HepG2 (cell line): ENCODE results near the gene UAP1. TPM values are rescaled to one million over a fixed set of nuclear protein-coding genes. Genes with fewer than 3 reads are reported as not detected.

Source experiments
- ATAC-seq: fragments of 200-7000 bp; cut with Tn5 transposase; 3 replicates; pipeline ENCODE4 v1.9.1; 2020; ENCODE audit warnings: mild to moderate bottlenecking, moderate library complexity
- BruUV-seq: library from RNA; stranded (reverse); fragments of 400-500 nt; replicated peaks from 2 replicates; lab custom pipeline; 2021; lab: Mats Ljungman, UMichigan
- CTCF ChIA-PET: fragments of 300-600 bp; formaldehyde crosslinking; extraction: SDS; loops from one replicate; lab custom pipeline; 2021; ENCODE audit warnings: low total read pairs, inconsistent platforms, low intra/inter-chr PET ratio; lab: Yijun Ruan, JAX
- POLR2A ChIA-PET: fragments of 350-600 bp; sonication (Branson Sonifier 250); formaldehyde crosslinking; loops from one replicate; lab custom pipeline; 2020; ENCODE audit warnings: antibody characterized with exemption, inconsistent platforms; lab: Yijun Ruan, JAX
- DNase-seq: peaks from one replicate; pipeline ENCODE4 v3.0.0-alpha.2; 2015; ENCODE audit warnings: low spot score
- FAIRE-seq: peaks from 3 replicates; lab custom pipeline; 2011; peaks lifted over from hg19 to GRCh38; lab: Jason Lieb, UNC
- H2AFZ ChIP-seq: one replicate; pipeline ENCODE4 v1.6.1; 2011; ENCODE audit warnings: low read length, inconsistent platforms
- H3K27ac ChIP-seq: fragments of 300-600 bp; 3 replicates; pipeline ENCODE4 v1.8.0; 2011; ENCODE audit warnings: mixed run types, mild to moderate bottlenecking, mixed read lengths, low read length, inconsistent platforms; ENCODE audit not compliant: insufficient read depth; ENCODE audit errors: extremely low read length
- H3K27me3 ChIP-seq, 2 experiments: fragments of 200-600 bp in 1 of 2; 2 replicates in 1 of 2; 3 replicates in 1 of 2; pipeline versions ENCODE4 v1.6.0 to v1.8.0; 2011; ENCODE audit warnings: low read length in 2 of 2, mild to moderate bottlenecking in 2 of 2, moderate library complexity in 2 of 2, inconsistent platforms in 1 of 2; ENCODE audit not compliant: insufficient read depth in 2 of 2, control insufficient read depth in 1 of 2
- H3K36me3 ChIP-seq, 2 experiments: fragments of 200-600 bp in 1 of 2; replicated peaks in 1 of 2; 2 replicates in 1 of 2; 3 replicates in 1 of 2; pipeline versions ENCODE4 v1.5.1 to v1.8.0; 2011; ENCODE audit warnings: low read length in 2 of 2, inconsistent platforms in 1 of 2; ENCODE audit not compliant: insufficient read depth in 2 of 2, control insufficient read depth in 1 of 2
- H3K4me1 ChIP-seq: 2 replicates; pipeline ENCODE4 v1.5.1; 2012; ENCODE audit warnings: low read length, inconsistent platforms; ENCODE audit not compliant: insufficient read depth
- H3K4me2 ChIP-seq: 2 replicates; pipeline ENCODE4 v1.6.0; 2011; ENCODE audit warnings: low read depth, low read length, inconsistent platforms
- H3K4me3 ChIP-seq, 3 experiments: fragments of 200-600 bp in 1 of 3; sonication (generic), shearing (Covaris generic) in 1 of 3; replicated peaks in 1 of 3; 2 replicates each; pipeline ENCODE4 v1.5.1; 2011 to 2016; ENCODE audit warnings: low read length in 3 of 3, inconsistent platforms in 2 of 3, low read depth in 2 of 3, mild to moderate bottlenecking in 2 of 3, control low read depth in 1 of 3, mixed read lengths in 1 of 3; ENCODE audit not compliant: insufficient read depth in 1 of 3
- H3K79me2 ChIP-seq: one replicate; pipeline ENCODE4 v1.6.1; 2011; ENCODE audit warnings: low read length, inconsistent platforms; ENCODE audit not compliant: insufficient read depth
- H3K9ac ChIP-seq: 2 replicates; pipeline ENCODE4 v1.6.0; 2011; ENCODE audit warnings: mild to moderate bottlenecking, low read depth, low read length, inconsistent platforms; ENCODE audit not compliant: insufficient read depth
- H3K9me3 ChIP-seq: 2 replicates; pipeline ENCODE4 v1.5.1; 2012; ENCODE audit warnings: mild to moderate bottlenecking, low read length
- H4K20me1 ChIP-seq: 2 replicates; pipeline ENCODE4 v1.6.0; 2011; ENCODE audit warnings: inconsistent platforms, mild to moderate bottlenecking, low read length, moderate library complexity; ENCODE audit not compliant: insufficient read depth
- AGO1 ChIP-seq: fragments of 200-400 bp; formaldehyde crosslinking; IDR thresholded peaks from 2 replicates; pipeline ENCODE4 v1.6.1; 2017; ENCODE audit warnings: mild to moderate bottlenecking, low read depth, low read length, moderate library complexity; ENCODE audit not compliant: poor library complexity, severe bottlenecking
- CTCF ChIP-seq: sonication (generic); formaldehyde crosslinking; IDR thresholded peaks from 2 replicates; pipeline ENCODE4 v1.5.0; 2020; ENCODE audit warnings: mild to moderate bottlenecking, missing genetic modification reagents, moderate library complexity
- GPBP1L1 ChIP-seq: sonication (generic); formaldehyde crosslinking; IDR thresholded peaks from 2 replicates; pipeline ENCODE4 v1.5.0; 2020; ENCODE audit warnings: mild to moderate bottlenecking, missing genetic modification reagents
- HOXA7 ChIP-seq: sonication (generic); formaldehyde crosslinking; IDR thresholded peaks from 2 replicates; pipeline ENCODE4 v1.8.1; 2022; ENCODE audit warnings: mild to moderate bottlenecking, missing genetic modification reagents, moderate library complexity
- MATR3 ChIP-seq: sonication (generic); formaldehyde crosslinking; IDR thresholded peaks from 2 replicates; pipeline ENCODE4 v1.4.0; 2020; ENCODE audit warnings: missing genetic modification reagents
- REST ChIP-seq, 2 experiments: IDR thresholded peaks; 2 replicates each; pipeline ENCODE4 v1.6.1; 2011 to 2012; ENCODE audit warnings: low read length in 2 of 2, borderline replicate concordance in 1 of 2, low read depth in 1 of 2, mild to moderate bottlenecking in 1 of 2, moderate library complexity in 1 of 2
- ZFP1 ChIP-seq: IDR thresholded peaks from 2 replicates; pipeline ENCODE4 v1.6.1; 2016
- ZNF333 ChIP-seq: sonication (generic); formaldehyde crosslinking; IDR thresholded peaks from 2 replicates; pipeline ENCODE4 v1.4.0; 2020; ENCODE audit warnings: mild to moderate bottlenecking, missing genetic modification reagents, borderline replicate concordance
- ZNF768 ChIP-seq: sonication (generic); formaldehyde crosslinking; IDR thresholded peaks from 2 replicates; pipeline ENCODE4 v1.4.0; 2020; ENCODE audit warnings: missing genetic modification reagents
- WGBS: methylation state at CpG from one replicate; pipeline ENCODE4 v1.1.6; 2017; ENCODE audit warnings: low lambda C conversion rate; 5-methylcytosine and 5-hydroxymethylcytosine counted together
- in situ Hi-C: cut with HindIII; loops from 2 replicates; pipeline ENCODE4 v1.10.0; 2017; ENCODE audit warnings: low pct_unique_long_range_greater_than_20kb; ENCODE audit not compliant: extremely low pct_ligation_motif_present
- intact Hi-C: fragments of 100-400 bp; cut with micrococcal nuclease; formaldehyde crosslinking; loops from one replicate; pipeline ENCODE4 v1.10.0; 2022; ENCODE audit not compliant: unreplicated experiment
- polyA plus RNA-seq, 8 experiments: library from polyadenylated mRNA; depleted of rRNA in 3 of 8; stranded (reverse) in 7 of 8; unstranded in 1 of 8; fragments of >200 nt; fragmentation: Illumina TruSeq in 4 of 8; extraction: Trizol in 4 of 8; gene quantifications; 2 replicates each; pipeline versions ENCODE4 v1.2.1 to v1.2.3, GENCODE V29; 2011 to 2016; ENCODE audit warnings: low read depth in 4 of 8, missing spikeins in 1 of 8, mixed read lengths in 1 of 8; ENCODE audit not compliant: insufficient read depth in 1 of 8
- total RNA-seq, 5 experiments: library from RNA; depleted of rRNA; stranded (reverse); fragments of >200 nt; fragmentation: Illumina TruSeq; extraction: Trizol; gene quantifications; 2 replicates each; pipeline ENCODE4 v1.2.3, GENCODE V29; 2016; ENCODE audit warnings: low read depth in 1 of 5
- TF ChIP-seq, protein P1 (sequence below): sonication (generic); formaldehyde crosslinking; IDR thresholded peaks from 2 replicates; pipeline ENCODE4 v1.4.0; 2020; ENCODE audit warnings: mild to moderate bottlenecking, missing genetic modification reagents, borderline replicate concordance

Gene UAP1
- total and polyA plus RNA-seq, 2 of the 13 experiments (the other 11 are each of a cell fraction or from before 2014, with no cell fraction given) = 48.4 to 117 TPM

DNA sequence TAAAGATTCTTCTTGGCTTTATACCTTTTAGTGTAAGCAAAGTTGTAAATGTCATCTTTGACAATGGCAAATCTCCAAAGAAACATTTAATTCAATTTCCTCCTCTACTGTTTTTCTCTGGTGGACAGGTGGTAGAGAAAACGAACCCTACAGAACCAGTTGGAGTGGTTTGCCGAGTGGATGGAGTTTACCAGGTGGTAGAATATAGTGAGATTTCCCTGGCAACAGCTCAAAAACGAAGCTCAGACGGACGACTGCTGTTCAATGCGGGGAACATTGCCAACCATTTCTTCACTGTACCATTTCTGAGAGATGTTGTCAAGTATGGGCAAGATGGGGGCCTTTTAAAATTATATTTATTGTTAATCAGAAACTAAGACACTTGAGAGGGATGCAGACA is 25.8 kb downstream of the UAP1 start (continued):
- TF ChIP-seq, protein P1, sequence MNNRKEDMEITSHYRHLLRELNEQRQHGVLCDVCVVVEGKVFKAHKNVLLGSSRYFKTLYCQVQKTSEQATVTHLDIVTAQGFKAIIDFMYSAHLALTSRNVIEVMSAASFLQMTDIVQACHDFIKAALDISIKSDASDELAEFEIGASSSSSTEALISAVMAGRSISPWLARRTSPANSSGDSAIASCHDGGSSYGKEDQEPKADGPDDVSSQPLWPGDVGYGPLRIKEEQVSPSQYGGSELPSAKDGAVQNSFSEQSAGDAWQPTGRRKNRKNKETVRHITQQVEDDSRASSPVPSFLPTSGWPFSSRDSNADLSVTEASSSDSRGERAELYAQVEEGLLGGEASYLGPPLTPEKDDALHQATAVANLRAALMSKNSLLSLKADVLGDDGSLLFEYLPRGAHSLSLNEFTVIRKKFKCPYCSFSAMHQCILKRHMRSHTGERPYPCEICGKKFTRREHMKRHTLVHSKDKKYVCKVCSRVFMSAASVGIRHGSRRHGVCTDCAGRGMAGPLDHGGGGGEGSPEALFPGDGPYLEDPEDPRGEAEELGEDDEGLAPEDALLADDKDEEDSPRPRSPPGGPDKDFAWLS (CRISPR knock-in tag) = no peak
- no peak for TF ChIP-seq REST (IDR thresholded peaks at IDR 0.05; ENCODE audit: borderline replicate concordance in 1 of 2, low read depth in 1 of 2, low read length in 2 of 2)

- DNase-seq (no peak), ATAC-seq (no peak), FAIRE-seq (no peak)
- peaks cover 10 to 71% of the 10 kb centered on the region in 2 experiments for H3K36me3 ChIP-seq
- H3K4me3 ChIP-seq = no peak overlapping the region
- H3K79me2 ChIP-seq = no peaks in the 10 kb centered on the region
- no peaks in the 10 kb centered on the region for H3K9me3 ChIP-seq
- WGBS = 91% methylated on average over 5 of the region's 5 CpGs
- H3K9ac ChIP-seq = no peak overlapping the region
- H3K4me1 ChIP-seq = 0 out of 2 replicates have a peak, but pooled peaks cover 12% of the 10 kb centered on the region
- no peak overlapping the region for H2AFZ ChIP-seq
- in situ Hi-C loops (no loop called here), intact Hi-C loops (no loop called here)
- no TSS peak for BruUV-seq
- TF ChIP-seq ZNF333 (CRISPR knock-in tag) = no peak
- TF ChIP-seq ZFP1 (CRISPR knock-in tag) = no peak
- no peak for TF ChIP-seq AGO1
- TF ChIP-seq MATR3 = no peak
- no peak for TF ChIP-seq CTCF (CRISPR knock-in tag)
- no peak for TF ChIP-seq ZNF768 (CRISPR knock-in tag)
- no peak for TF ChIP-seq HOXA7 (CRISPR knock-in tag)
- TF ChIP-seq GPBP1L1 (CRISPR knock-in tag) = no peak
- H3K27ac ChIP-seq = no peak overlapping the region
- POLR2A ChIA-PET = no interaction called here
- CTCF ChIA-PET = no interaction called here
- H3K4me2 ChIP-seq = no peak overlapping the region
- no peaks in the 10 kb centered on the region for H4K20me1 ChIP-seq
- no peaks in the 10 kb centered on the region for H3K27me3 ChIP-seq
Observed at GRCh38 chr1:162587761-162588260, 26.3 kb downstream of the UAP1 start.
